Activated naive CD8-positive, alpha-beta T cell treated with anti-CD3 and anti-CD28 coated beads, Interleukin-2, amount 10 ng/mL, durations not matched to agents 7 days and 5 days (primary cell): ENCODE measurements around the gene MYBPHL. TPM values are rescaled to one million over a fixed set of nuclear protein-coding genes. Genes with fewer than 3 reads are reported as not detected.

Experiments
- ATAC-seq: fragments of 150-1000 bp; cut with Tn5 transposase; one replicate; pipeline ENCODE4 v1.10.0; 2021; ENCODE audit warnings: low read depth, moderate library complexity
- POLR2A ChIA-PET: fragments of 350-600 bp; sonication (Branson Sonifier 250); formaldehyde crosslinking; loops from one replicate; lab custom pipeline; 2021; ENCODE audit warnings: antibody characterized with exemption; lab: Charles Lee
- DNase-seq: peaks from one replicate; pipeline ENCODE4 v3.0.0; 2021
- H3K27ac Mint-ChIP-seq: one replicate; pipeline ENCODE4 v1.8.0; 2022; ENCODE audit warnings: mild to moderate bottlenecking, mixed read lengths
- H3K27me3 Mint-ChIP-seq: one replicate; pipeline ENCODE4 v1.8.0; 2022; ENCODE audit warnings: mild to moderate bottlenecking, moderate library complexity, mixed read lengths
- H3K36me3 Mint-ChIP-seq: one replicate; pipeline ENCODE4 v1.8.0; 2021; ENCODE audit warnings: mild to moderate bottlenecking, mixed read lengths
- H3K4me1 Mint-ChIP-seq: one replicate; pipeline ENCODE4 v1.8.0; 2021; ENCODE audit warnings: mixed read lengths
- H3K4me3 Mint-ChIP-seq: one replicate; pipeline ENCODE4 v1.8.0; 2022; ENCODE audit warnings: mild to moderate bottlenecking, moderate library complexity, mixed read lengths
- H3K9me3 Mint-ChIP-seq: one replicate; pipeline ENCODE4 v1.8.0; 2021; ENCODE audit warnings: mixed read lengths
- total RNA-seq, 2 experiments: library from RNA; stranded (reverse); gene quantifications; one replicate each; pipeline ENCODE4 v1.2.3, GENCODE V29; 2021

Gene MYBPHL, protein sequence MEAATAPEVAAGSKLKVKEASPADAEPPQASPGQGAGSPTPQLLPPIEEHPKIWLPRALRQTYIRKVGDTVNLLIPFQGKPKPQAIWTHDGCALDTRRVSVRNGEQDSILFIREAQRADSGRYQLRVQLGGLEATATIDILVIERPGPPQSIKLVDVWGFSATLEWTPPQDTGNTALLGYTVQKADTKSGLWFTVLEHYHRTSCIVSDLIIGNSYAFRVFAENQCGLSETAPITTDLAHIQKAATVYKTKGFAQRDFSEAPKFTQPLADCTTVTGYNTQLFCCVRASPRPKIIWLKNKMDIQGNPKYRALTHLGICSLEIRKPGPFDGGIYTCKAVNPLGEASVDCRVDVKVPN
- not detected for total RNA-seq

DNA sequence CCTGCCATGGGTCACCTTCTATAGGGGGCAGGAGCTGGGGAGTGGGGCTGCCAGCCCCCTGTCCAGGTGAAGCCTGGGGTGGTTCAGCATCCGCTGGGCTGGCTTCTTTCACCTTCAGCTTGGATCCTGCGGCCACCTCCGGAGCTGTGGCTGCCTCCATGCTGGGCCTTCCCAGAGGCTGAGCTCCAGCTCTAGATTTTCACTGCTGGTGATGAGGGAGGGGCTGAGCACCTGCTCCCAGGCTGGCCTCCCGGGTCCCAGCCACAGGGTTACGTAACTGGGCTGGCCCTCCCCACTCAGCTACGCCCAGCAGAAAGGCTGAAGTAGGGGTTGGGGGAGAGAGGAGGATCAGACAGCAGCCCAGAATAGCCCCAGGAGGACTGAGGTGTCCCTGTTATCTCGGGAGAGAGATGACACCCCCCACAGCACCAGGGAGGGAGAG lies at the start of gene MYBPHL:
Gene MYBPHL, minus strand, starts transcription at position 180 of the 442 bp plus-strand sequence. Its CDS starts 20 bp downstream, at position 160.
- Mint-ChIP-seq H3K4me1 (no peaks in the 10 kb centered on the region), H3K36me3 (no peaks in the 10 kb centered on the region), H3K27me3 (no peaks in the 10 kb centered on the region), H3K4me3 (no peak within 1 kb of the TSS), H3K9me3 (no peaks in the 10 kb centered on the region), H3K27ac (no peak within 1 kb of the TSS)
- POLR2A ChIA-PET: no interaction called here
- no peak for ATAC-seq
- no peak for DNase-seq

DNA sequence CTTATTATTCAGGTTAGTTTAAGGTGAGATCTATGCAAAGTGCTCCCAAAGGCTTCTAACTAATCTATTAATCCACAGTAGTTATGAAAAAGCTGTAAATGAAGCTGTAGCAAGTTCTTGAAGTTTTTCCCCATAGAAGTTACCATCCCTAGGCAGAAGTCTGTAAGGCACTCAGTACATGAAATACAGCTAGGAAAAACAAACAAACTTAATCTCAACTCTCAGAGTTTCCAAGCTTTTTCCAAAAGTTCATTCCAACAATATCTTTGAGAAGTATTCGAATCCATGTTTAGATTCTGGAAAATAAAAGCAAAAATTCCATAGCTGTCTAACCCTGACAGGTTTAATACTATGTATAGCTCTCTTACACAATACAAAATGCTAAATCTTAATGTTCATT lies 49.7 kb upstream of the MYBPHL start:
- no peak overlapping the region for H3K27ac Mint-ChIP-seq
- DNase-seq: no peak
- ATAC-seq: no peak
- peaks cover 2% of the 10 kb centered on the region for H3K36me3 Mint-ChIP-seq
- H3K4me3 Mint-ChIP-seq: no peak overlapping the region
- POLR2A ChIA-PET: no interaction called here
- peaks cover 17% of the 10 kb centered on the region for H3K27me3 Mint-ChIP-seq
- no peaks in the 10 kb centered on the region for H3K9me3 Mint-ChIP-seq
- H3K4me1 Mint-ChIP-seq: peaks cover 9% of the 10 kb centered on the region

DNA sequence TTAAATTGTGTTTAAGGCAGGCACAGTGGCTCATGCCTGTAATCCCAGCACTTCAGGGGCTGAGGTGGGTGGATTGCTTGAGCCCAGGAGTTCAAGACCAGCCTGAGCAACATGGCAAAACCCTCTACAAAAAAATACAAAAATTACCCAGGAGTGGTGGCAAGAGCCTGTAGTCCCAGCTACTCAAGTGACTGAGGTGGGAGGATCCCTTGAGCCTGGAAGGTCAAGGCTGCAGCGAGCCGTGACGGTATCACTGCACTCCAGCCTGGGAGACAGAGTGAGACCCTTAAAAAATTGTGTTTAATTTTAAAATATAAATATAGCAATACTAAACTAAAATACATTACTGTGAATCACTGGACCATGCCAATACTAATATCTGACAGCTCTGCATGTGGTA lies 48.1 kb upstream of the MYBPHL start:
- no peak overlapping the region for H3K27ac Mint-ChIP-seq
- ATAC-seq: no peak
- H3K4me1 Mint-ChIP-seq: peaks cover 7% of the 10 kb centered on the region
- H3K27me3 Mint-ChIP-seq: peaks cover 7% of the 10 kb centered on the region
- H3K9me3 Mint-ChIP-seq: no peaks in the 10 kb centered on the region
- DNase-seq: no peak
- peaks cover 2% of the 10 kb centered on the region for H3K36me3 Mint-ChIP-seq
- POLR2A ChIA-PET: no interaction called here
- no peak overlapping the region for H3K4me3 Mint-ChIP-seq

DNA sequence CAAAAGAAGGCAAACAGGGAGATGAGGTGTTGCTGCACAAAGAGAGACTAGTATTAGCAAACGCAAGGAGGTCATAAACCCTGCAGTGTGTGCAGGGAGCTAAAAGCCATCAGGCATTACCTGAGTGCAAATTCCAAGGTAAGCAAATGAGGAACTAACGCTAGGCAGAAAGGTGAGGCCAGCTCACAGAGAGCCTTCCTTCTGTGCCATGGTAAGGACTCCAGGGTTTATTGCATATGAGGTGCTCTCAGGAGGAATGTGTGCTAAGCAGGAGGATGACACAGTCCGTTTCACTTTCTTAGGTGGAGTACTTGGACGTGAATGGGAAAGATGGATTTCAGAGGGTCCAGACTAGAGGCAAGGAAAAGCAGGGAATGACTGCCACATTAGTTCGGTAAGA lies 44.6 kb upstream of the MYBPHL start:
- Mint-ChIP-seq H3K36me3 (peaks cover 2% of the 10 kb centered on the region), H3K9me3 (no peaks in the 10 kb centered on the region), H3K27ac (no peak overlapping the region), H3K27me3 (peaks cover 2% of the 10 kb centered on the region), H3K4me1 (peaks cover 7% of the 10 kb centered on the region), H3K4me3 (no peak overlapping the region)
- DNase-seq (no peak), ATAC-seq (no peak)
- POLR2A ChIA-PET: no interaction called here

DNA sequence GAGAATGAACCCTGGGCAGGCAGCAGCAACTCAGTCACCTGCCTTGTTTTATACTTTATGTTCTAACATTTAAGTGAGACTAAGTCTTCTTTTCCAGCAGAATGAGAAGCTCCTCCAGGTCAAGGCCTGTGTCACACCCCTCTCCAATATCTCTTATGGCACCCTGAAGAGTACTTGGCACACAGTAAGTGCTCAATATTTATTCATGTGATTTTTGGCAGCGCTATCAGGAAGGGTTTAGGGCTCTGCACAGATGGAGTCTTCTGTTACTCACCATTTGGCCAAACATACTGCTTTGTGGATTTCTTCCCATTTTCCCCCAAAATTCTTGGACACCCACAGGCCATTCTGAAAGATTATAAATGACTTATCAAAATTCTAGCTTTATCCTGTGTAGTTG lies 43.8 kb upstream of the MYBPHL start:
- Mint-ChIP-seq H3K4me3 (no peak overlapping the region), H3K27ac (no peak overlapping the region), H3K36me3 (peaks cover 2% of the 10 kb centered on the region), H3K4me1 (peaks cover 7% of the 10 kb centered on the region), H3K27me3 (peaks cover 2% of the 10 kb centered on the region), H3K9me3 (no peaks in the 10 kb centered on the region)
- ATAC-seq (no peak), DNase-seq (no peak)
- POLR2A ChIA-PET: no interaction called here

DNA sequence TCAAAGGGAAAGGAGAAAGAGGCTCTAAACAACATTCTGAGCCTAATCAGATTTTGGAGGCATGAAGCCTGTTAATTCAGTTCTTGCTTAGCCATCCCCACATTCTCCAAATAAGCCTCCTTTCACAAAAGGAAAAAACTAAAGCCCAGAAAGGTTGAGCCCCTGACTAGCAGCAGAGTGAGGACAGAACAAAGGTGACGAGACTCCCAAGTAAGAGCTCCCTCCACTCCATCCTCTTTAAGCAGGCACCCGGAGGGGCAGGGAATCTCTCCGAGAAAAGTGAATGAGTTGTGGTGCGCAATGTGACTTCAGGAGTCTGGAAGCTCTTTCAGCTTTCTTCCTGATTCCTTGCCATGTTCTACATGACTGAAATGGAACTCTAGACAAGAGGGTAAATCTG lies 43.4 kb upstream of the MYBPHL start:
- no peaks in the 10 kb centered on the region for H3K9me3 Mint-ChIP-seq
- ATAC-seq: no peak
- peaks cover 2% of the 10 kb centered on the region for H3K36me3 Mint-ChIP-seq

DNA sequence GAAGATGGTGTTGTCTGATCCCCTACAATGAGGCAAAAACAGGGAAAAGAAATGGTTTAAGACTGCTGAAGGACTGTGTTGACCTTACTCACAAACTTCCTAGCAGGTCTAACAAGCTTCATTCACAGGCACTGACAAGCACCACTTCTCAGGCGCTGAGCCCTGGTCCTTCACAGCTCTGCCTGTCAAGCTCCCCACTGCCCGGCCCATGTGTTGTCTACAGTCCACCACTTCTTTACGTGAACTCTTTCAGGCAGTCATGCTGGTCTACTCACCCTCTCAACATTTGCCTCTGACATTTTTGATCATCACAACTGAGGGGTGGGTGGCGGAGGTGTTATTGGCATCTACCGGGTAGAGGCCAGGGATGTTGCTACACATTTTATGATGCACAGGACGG lies 40.7 kb upstream of the MYBPHL start:
- no peak for DNase-seq
- Mint-ChIP-seq H3K36me3 (no peaks in the 10 kb centered on the region), H3K4me1 (peaks cover 1% of the 10 kb centered on the region), H3K4me3 (no peak overlapping the region), H3K27me3 (no peaks in the 10 kb centered on the region), H3K9me3 (no peaks in the 10 kb centered on the region), H3K27ac (no peak overlapping the region)
- no peak for ATAC-seq
- POLR2A ChIA-PET: no interaction called here

More for the DNA sequence above, 43.4 kb upstream of the MYBPHL start:
- DNase-seq: no peak
- POLR2A ChIA-PET: no interaction called here
- Mint-ChIP-seq H3K27me3 (peaks cover 2% of the 10 kb centered on the region), H3K4me1 (peaks cover 7% of the 10 kb centered on the region), H3K27ac (no peak overlapping the region), H3K4me3 (no peak overlapping the region)

DNA sequence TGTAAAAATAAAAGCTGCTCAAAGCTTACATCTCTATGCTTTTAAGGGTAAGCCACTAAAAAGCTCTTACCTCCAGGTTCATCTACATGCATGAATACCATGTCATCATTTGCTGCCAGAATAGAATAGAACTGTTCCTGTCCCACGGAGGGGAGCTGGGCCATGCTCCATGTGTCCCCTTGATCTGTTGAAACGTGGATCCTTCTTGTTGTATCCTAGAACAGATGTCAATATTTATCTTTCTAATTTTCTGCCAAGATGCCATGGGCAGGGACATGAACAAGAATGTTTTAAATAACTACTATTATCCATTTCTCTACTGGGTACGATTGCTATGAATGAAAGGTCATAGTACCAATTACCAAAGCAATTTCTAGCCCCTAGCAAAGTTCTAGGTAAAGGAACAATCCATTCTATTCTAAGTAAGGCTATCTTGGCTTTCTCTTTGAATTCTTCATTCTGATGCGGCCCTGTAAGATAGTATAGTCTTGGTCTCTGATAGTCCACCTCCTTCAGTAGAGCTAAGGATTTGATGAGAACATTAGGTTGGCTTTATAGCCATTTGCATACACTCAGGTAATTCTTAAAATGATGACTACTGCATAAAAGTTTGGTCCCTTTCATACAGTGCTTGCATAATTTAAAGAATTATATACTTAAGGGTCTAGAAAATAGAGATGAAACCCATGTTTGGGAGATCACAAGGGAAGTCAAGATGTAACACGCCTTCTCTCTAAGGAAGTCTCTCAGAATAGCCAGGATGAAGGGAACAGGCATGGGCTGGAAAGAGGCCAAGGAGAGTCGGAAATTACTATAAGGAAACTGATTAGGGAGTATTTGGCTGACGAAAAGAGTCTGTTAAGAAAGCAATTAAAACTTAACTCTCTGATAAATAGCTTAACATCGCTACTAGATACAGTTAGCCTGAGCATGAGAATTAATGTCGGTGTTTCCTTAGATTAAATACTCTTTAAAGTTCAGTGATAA lies 35.4 kb upstream of the MYBPHL start:
- no peak overlapping the region for H3K27ac Mint-ChIP-seq
- POLR2A ChIA-PET: no interaction called here

DNA sequence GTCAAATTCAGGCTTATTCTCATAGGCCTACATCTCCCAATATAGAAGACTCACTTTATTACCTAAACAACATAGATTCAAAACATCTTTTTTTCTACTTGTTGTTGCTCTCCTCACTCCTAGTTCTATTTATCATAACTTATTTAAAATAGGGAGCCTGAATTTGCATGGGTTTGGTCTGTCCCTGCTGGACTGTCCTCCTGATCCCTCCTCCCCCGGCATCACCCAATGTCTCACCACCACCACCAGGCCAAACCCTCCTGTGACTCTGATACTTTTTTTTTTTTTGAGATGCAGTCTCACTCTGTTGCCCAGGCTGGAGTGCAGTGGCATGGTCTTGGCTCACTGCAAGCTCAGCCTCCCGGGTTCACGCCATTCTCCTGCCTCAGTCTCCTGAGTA lies 31.8 kb upstream of the MYBPHL start:
- no peak for DNase-seq
- no peaks in the 10 kb centered on the region for H3K9me3 Mint-ChIP-seq
- no peak for ATAC-seq
- no peak overlapping the region for H3K27ac Mint-ChIP-seq
- peaks cover 2% of the 10 kb centered on the region for H3K4me1 Mint-ChIP-seq
- no peak overlapping the region for H3K4me3 Mint-ChIP-seq
- peaks cover 9% of the 10 kb centered on the region for H3K36me3 Mint-ChIP-seq
- H3K27me3 Mint-ChIP-seq: no peaks in the 10 kb centered on the region
- POLR2A ChIA-PET: no interaction called here

More for the DNA sequence above, 35.4 kb upstream of the MYBPHL start:
- no peak for ATAC-seq
- H3K4me3 Mint-ChIP-seq: no peak overlapping the region
- no peak for DNase-seq
- H3K9me3 Mint-ChIP-seq: no peaks in the 10 kb centered on the region
- no peaks in the 10 kb centered on the region for H3K27me3 Mint-ChIP-seq
- peaks cover 2% of the 10 kb centered on the region for H3K4me1 Mint-ChIP-seq
- peaks cover 3% of the 10 kb centered on the region for H3K36me3 Mint-ChIP-seq

DNA sequence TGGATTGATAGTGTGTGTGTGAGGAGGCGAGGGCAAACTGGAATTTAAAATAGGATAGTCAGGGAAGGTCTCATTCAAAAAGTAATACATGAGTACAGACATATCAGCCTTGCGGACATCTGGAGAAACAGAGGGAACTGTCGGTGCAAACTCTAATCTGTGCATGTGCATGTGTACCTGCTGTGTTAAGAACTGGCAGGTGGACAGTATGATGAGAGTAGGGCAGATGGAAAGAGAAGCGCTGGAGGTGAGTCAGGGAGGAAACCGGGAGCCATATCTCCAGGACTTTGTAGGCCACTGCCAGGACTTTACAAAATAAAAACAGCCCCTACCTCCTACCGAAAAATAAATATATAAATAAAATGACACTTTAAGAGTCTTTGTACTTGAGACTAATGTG lies 31.3 kb upstream of the MYBPHL start:
- H3K4me1 Mint-ChIP-seq: peaks cover 2% of the 10 kb centered on the region
- H3K27me3 Mint-ChIP-seq: no peaks in the 10 kb centered on the region
- H3K4me3 Mint-ChIP-seq: no peak overlapping the region
- no peak for DNase-seq
- peaks cover 14% of the 10 kb centered on the region for H3K36me3 Mint-ChIP-seq
- peaks cover 2% of the 10 kb centered on the region for H3K9me3 Mint-ChIP-seq
- POLR2A ChIA-PET: no interaction called here
- H3K27ac Mint-ChIP-seq: no peak overlapping the region
- no peak for ATAC-seq

DNA sequence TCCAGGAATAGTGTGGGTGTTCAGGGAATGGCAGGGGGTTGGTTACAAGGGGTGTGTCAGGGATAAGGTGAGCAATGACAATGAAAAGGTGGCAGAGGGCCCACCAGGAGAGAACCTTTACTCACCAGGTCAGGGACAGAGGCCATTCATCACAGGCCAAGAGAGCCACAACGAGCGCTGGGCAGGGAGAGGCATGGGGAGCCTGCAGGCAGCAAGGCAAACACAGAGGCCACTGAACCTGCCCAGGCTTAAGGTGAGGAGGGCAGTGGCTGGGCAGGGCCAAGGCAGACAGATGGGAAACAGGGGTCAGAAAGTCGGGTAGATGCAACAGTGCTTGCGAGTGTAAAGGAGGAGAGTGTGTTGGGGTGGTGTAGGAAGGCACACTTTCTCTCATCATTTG lies 28.3 kb upstream of the MYBPHL start:
- H3K36me3 Mint-ChIP-seq: peaks cover 30% of the 10 kb centered on the region
- POLR2A ChIA-PET: no interaction called here
- DNase-seq: no peak
- no peaks in the 10 kb centered on the region for H3K27me3 Mint-ChIP-seq
- H3K27ac Mint-ChIP-seq: no peak overlapping the region
- no peak overlapping the region for H3K4me3 Mint-ChIP-seq
- peaks cover 15% of the 10 kb centered on the region for H3K9me3 Mint-ChIP-seq
- peaks cover 2% of the 10 kb centered on the region for H3K4me1 Mint-ChIP-seq
- ATAC-seq: no peak

DNA sequence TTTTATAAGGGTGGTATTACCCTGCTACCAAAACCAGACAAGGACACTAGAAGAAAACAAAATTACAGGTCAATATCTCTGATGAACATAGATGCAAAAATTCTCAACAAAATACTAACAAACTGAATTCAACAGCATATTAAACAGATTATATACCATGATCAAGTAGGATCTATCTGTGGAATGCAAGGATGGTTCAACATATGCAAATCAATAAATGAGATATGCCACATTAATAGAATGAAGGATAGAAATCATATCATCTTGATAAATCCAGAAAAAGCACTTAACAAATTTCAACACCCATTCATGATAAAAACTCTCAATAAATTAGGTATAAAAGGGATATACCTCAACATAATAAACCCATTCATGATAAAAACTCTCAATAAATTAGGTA lies 24.3 kb upstream of the MYBPHL start:
- H3K4me3 Mint-ChIP-seq: no peak overlapping the region
- DNase-seq (no peak), ATAC-seq (no peak)
- H3K36me3 Mint-ChIP-seq: peaks cover 34% of the 10 kb centered on the region
- no peak overlapping the region for H3K27ac Mint-ChIP-seq
- no peaks in the 10 kb centered on the region for H3K4me1 Mint-ChIP-seq
- H3K27me3 Mint-ChIP-seq: no peaks in the 10 kb centered on the region
- POLR2A ChIA-PET: no interaction called here
- peaks cover 18% of the 10 kb centered on the region for H3K9me3 Mint-ChIP-seq

DNA sequence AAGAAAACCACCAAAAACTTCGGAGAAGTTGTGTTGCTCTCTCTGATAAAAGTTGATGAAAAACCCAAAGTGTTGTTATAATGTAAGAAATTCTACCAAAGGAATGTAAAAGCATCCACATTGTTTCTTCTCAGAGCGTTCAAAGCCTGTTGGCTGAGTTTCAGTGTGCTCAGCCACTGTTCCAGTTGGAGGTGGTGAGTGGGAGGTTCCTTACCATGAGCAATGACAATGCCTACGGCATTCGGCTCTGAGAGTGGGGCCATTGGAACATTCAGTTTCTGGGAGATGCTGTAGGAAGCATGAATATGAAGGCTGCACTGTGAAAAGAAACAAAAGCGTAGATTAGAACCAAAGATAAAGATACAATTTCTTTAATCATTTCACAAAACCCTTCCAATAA lies 20.5 kb upstream of the MYBPHL start:
- DNase-seq (no peak), ATAC-seq (no peak)
- POLR2A ChIA-PET: no interaction called here
- H3K27ac Mint-ChIP-seq: no peak overlapping the region
- H3K9me3 Mint-ChIP-seq: peaks cover 17% of the 10 kb centered on the region
- peaks cover 23% of the 10 kb centered on the region for H3K36me3 Mint-ChIP-seq
- H3K4me1 Mint-ChIP-seq: no peaks in the 10 kb centered on the region
- H3K4me3 Mint-ChIP-seq: no peak overlapping the region
- H3K27me3 Mint-ChIP-seq: no peaks in the 10 kb centered on the region
